Esophagus squamous epithelium (tissue), 4 donors: ENCODE measurements around the gene ZNRF3.

Experiments used
- POLR2A ChIP-seq, 4 donors: fragments of 450-650 bp; IDR thresholded peaks; one replicate each; pipeline ENCODE4 v1.6.1; 2017; ENCODE audit warnings: antibody characterized with exemption in 4 of 4, mild to moderate bottlenecking in 4 of 4, moderate library complexity in 3 of 4
- TF ChIP-seq, protein P1 (sequence below), 6 experiments: fragments of 450-650 bp in 4 of 6; fragments of 200-600 bp in 2 of 6; sonication (generic) in 2 of 6; IDR thresholded peaks; one replicate each; pipeline ENCODE4 v1.5.1; 2016 to 2019; ENCODE audit warnings: antibody characterized with exemption in 6 of 6, mild to moderate bottlenecking in 4 of 6, moderate library complexity in 4 of 6

DNA sequence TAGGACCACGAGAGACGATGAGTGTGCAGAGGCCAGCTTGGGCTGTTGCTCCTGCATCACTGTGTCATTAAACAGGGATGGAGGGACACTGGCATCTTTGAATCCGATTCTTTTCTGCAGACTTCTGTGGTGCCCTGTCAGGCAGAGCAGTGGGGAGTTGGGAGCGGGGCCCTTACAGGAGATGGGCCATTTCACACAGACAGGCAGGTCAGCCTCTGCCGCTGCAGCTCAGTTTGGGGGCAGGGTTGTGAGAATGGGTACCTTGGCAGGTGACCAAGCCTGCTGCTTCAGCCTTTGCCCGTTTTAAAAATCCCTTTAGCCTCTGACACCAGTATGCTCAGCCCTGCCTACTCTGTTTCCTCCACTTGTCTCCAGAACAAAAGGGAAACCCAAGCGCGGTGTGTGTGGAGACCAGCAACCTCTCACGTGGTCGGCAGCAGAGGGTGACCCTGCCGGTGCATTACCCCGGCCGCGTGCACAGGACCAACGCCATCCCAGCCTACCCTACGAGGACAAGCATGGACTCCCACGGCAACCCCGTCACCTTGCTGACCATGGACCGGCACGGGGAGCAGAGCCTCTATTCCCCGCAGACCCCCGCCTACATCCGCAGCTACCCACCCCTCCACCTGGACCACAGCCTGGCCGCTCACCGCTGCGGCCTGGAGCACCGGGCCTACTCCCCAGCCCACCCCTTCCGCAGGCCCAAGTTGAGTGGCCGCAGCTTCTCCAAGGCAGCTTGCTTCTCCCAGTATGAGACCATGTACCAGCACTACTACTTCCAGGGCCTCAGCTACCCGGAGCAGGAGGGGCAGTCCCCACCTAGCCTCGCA is 165.7 kb downstream of the ZNRF3 start:
- TF ChIP-seq, protein P1, sequence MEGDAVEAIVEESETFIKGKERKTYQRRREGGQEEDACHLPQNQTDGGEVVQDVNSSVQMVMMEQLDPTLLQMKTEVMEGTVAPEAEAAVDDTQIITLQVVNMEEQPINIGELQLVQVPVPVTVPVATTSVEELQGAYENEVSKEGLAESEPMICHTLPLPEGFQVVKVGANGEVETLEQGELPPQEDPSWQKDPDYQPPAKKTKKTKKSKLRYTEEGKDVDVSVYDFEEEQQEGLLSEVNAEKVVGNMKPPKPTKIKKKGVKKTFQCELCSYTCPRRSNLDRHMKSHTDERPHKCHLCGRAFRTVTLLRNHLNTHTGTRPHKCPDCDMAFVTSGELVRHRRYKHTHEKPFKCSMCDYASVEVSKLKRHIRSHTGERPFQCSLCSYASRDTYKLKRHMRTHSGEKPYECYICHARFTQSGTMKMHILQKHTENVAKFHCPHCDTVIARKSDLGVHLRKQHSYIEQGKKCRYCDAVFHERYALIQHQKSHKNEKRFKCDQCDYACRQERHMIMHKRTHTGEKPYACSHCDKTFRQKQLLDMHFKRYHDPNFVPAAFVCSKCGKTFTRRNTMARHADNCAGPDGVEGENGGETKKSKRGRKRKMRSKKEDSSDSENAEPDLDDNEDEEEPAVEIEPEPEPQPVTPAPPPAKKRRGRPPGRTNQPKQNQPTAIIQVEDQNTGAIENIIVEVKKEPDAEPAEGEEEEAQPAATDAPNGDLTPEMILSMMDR (IDR thresholded peaks at IDR 0.05): no peak
- no peak for TF ChIP-seq POLR2A (IDR thresholded peaks at IDR 0.05)
